PC-3 (cell line): ENCODE results near the gene UROC1.

Experiments
- EZH2 ChIP-seq: fragments of 300-600 bp; sonication (generic); IDR thresholded peaks from one replicate; pipeline ENCODE4 v1.6.1; 2017; ENCODE audit warnings: antibody characterized with exemption, mild to moderate bottlenecking, low read length; ENCODE audit not compliant: unreplicated experiment
- TF ChIP-seq, protein P1 (sequence below): fragments of 300-600 bp; sonication (generic); conservative IDR thresholded peaks from 2 replicates; pipeline ENCODE4 v1.5.1; 2017; ENCODE audit warnings: antibody characterized with exemption, low read depth, mild to moderate bottlenecking, low read length

- no peak for TF ChIP-seq EZH2
- TF ChIP-seq, protein P1, sequence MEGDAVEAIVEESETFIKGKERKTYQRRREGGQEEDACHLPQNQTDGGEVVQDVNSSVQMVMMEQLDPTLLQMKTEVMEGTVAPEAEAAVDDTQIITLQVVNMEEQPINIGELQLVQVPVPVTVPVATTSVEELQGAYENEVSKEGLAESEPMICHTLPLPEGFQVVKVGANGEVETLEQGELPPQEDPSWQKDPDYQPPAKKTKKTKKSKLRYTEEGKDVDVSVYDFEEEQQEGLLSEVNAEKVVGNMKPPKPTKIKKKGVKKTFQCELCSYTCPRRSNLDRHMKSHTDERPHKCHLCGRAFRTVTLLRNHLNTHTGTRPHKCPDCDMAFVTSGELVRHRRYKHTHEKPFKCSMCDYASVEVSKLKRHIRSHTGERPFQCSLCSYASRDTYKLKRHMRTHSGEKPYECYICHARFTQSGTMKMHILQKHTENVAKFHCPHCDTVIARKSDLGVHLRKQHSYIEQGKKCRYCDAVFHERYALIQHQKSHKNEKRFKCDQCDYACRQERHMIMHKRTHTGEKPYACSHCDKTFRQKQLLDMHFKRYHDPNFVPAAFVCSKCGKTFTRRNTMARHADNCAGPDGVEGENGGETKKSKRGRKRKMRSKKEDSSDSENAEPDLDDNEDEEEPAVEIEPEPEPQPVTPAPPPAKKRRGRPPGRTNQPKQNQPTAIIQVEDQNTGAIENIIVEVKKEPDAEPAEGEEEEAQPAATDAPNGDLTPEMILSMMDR: no peak
Measured at GRCh38 chr3:126487151-126487771, 30.3 kb downstream of the UROC1 start.
